Measurements from ENCODE around the gene ZNRD2.
A peak's percentile ranks its signal among the peaks of the same experiment; 100 is the strongest.

The ZNRD2 gene

GRCh38 chr11:65572356-65573051, 2.2 kb downstream of the ZNRD2 start, which contains the start of gene FAM89B:
Gene FAM89B, plus strand, starts transcription at chr11:65572538. Its CDS starts 132 bp downstream, at chr11:65572670.
- peak within 1 kb of the TSS; percentile 60 for H3K4me3 ChIP-seq (ENCODE audit: low read depth, low read length)
- peak; percentile 86 for DNase-seq (ENCODE audit: low read depth)
- no peak for TF ChIP-seq CTCF (IDR thresholded peaks at IDR 0.05; ENCODE audit: insufficient read depth, low read depth, low read length, missing control alignments)

DNA sequence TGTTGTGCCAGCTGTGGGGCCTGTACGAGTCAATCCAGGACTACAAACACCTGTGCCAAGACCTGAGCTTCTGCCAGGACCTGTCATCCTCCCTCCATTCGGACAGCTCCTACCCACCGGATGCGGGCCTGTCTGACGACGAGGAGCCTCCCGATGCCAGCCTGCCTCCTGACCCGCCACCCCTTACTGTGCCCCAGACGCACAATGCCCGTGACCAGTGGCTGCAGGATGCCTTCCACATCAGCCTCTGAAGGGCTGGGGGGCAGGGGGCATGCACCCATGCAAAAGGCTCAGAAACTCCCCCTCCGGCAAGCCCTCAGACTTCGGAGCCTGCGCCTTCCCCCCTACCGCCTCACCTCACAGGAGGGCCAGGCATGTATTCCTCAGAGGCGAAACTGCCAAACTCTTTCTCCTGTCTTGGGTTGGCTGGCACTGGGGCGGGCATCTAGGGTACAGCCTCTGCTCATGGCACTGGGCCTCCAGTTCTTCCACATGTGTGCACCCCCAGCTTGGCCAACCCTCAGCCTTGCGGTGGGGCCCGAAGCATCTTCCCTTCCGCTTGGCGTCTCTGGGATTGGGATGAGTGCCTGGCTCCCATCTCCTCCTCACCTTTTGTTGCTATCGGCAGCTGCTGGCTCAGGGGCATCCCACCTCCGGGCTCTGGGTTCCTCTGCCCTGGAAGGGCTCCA, 3.3 kb downstream of the ZNRD2 start:
- no peak for DNase-seq (ENCODE audit: low read depth)
- TF ChIP-seq CTCF (IDR thresholded peaks at IDR 0.05; ENCODE audit: insufficient read depth, low read depth, low read length, missing control alignments) = no peak
- peak overlapping the region; percentile 60 for H3K4me3 ChIP-seq (ENCODE audit: low read depth, low read length)

- peak overlapping the region; percentile 71 for H3K4me3 ChIP-seq (ENCODE audit: low read depth, low read length)
- peak; percentile 98 for DNase-seq (ENCODE audit: low read depth)
- peak; percentile 78 for TF ChIP-seq CTCF (IDR thresholded peaks at IDR 0.05; ENCODE audit: insufficient read depth, low read depth, low read length, missing control alignments)
Measured at GRCh38 chr11:65574109-65574810, 4.0 kb downstream of the ZNRD2 start.

DNA sequence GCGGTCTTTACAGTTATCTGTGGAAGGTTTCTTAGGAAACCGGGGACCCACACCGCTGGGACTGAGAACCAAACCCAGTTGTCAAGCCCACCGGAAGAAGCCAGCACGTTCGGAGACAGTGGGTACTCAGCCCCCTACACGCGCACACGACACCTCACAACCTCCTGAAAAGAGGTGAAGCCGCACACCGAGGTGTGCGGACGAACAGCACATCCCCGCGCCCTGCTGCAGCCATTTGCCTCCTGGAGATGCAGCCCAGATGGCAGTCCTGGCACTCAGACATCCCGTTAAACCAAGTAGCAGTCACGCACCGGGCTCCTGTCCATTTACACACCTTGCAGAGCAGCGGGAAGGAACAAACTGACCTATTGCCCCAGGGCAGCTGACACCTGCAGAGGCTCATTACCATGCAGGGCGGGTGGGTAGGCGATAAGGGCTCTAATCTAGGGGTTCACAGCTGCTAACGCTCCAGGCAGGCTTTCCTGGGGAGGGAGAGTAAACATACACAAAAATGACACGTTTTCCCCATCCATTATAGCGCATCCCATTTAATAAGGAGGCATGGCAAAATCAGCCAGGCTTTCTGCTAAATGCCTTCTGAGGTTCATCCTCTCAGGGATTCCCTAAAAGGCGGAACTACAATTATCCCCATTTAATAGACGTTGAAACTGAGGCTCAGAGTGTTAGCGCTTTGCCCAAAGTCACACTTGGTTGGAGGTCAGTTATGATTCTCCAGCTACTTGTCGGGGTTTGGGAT, 4.7 kb downstream of the ZNRD2 start:
- DNase-seq (ENCODE audit: low read depth) = no peak

GRCh38 chr11:65575568-65576231, 5.4 kb downstream of the ZNRD2 start, which contains the start of gene EHBP1L1:
Gene EHBP1L1, plus strand, starts transcription at chr11:65576053. Its CDS starts 250 bp downstream, at chr11:65576303.
- no peak for TF ChIP-seq CTCF (IDR thresholded peaks at IDR 0.05; ENCODE audit: insufficient read depth, low read depth, low read length, missing control alignments)
- peak within 1 kb of the TSS; percentile 98 for H3K4me3 ChIP-seq (ENCODE audit: low read depth, low read length)
- DNase-seq (ENCODE audit: low read depth) = peak; percentile 87

More for the DNA sequence above, 4.7 kb downstream of the ZNRD2 start:
- no peak for TF ChIP-seq CTCF (IDR thresholded peaks at IDR 0.05; ENCODE audit: insufficient read depth, low read depth, low read length, missing control alignments)
- H3K4me3 ChIP-seq (ENCODE audit: low read depth, low read length) = peak overlapping the region; percentile 71

Measured in GM12865 (cell line).